ENCODE results near the gene ACP2. TPM values are rescaled to one million over a fixed set of nuclear protein-coding genes. Genes with fewer than 3 reads are reported as not detected.
"Not testable (repeated sequence)": the region's sequence is repeated elsewhere in the genome, so short reads cannot be mapped to it uniquely, and the experiment has no call there.

ACP2 gene
- total RNA-seq, 1 donor from 2014 or later = 52.6 TPM

- no peak for DNase-seq
Observed at GRCh38 chr11:47241841-47242301, 6.7 kb downstream of the ACP2 start.

- DNase-seq = no peak
Observed at GRCh38 chr11:47239852-47240251, 8.8 kb downstream of the ACP2 start.

DNA sequence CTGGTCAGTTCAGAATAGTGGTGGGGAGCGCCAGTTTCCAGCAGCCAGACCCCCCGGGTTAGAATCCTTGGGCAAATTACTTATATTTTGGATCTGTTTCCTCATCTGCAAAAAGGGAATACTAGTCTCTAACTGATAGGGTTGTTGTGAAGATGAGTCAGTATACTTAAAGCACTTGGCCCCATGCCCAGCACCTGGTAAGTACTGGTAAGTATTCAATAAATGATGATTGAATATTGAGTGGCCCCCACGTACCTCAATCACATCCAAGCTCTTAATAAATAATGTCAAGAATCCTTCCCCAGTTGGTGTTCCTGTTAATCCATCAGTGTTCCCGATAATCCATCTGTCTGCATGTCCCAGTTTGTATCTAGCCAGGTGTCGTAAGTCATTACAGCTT is 12.1 kb downstream of the ACP2 start:
- peak; percentile 68 for DNase-seq

DNA sequence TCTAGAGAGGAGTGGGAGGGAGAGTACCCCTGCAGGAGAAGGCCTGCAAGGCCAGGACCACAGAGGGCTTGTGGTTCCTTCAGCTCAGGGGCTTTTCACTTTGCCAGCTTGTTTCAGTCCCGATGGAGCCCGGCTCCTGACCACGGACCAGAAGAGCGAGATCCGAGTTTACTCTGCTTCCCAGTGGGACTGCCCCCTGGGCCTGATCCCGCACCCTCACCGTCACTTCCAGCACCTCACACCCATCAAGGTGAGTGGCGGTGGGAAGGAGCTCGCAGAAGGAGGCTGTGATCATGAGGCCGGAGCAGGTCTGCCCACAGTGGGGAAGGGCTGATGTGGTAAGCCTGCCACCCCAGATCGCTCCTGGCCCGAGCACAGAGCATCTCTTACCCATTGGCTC is 13.5 kb downstream of the ACP2 start:
- no peak for DNase-seq

DNA sequence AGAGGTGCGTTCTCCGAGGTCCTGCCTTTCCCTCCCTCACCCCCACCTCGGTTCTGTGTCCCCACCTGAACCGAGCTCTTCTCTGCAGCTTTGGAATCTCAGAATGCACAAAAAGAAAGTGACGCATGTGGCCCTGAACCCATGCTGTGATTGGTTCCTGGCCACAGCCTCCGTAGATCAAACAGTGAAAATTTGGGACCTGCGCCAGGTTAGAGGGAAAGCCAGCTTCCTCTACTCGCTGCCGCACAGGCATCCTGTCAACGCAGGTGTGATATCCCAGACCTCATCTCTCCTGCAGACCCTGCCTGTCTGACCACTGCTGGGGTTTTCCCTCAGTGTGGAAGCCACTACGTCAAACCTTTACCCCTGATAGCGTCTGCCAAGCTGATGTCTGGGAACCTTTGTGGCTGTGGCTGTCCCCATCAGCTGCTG is 13.9 kb downstream of the ACP2 start:
- peak; percentile 62 for DNase-seq

GRCh38 chr11:47233989-47234668 is 14.5 kb downstream of the ACP2 start:
- DNase-seq = peak; percentile 68

DNA sequence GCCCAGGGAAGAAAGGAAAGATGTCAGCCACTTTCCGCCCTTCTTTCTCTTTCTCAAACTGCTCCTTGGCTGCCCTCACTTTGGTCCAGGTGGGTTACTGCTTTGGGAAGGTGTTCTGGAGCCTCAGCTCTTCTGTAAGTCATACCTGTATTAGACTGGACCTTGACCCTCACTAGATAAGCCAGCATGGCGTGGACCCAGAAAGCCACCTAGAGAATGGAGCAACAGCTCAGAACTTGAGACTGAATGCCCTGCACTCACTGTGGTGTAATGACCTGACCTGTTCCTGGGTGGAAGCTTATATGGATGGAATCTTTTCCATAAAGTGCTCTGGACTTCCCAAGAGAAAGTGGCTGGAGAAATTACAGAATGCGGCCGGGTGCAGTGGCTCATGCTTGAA is 15.6 kb downstream of the ACP2 start:
- DNase-seq = no peak

DNA sequence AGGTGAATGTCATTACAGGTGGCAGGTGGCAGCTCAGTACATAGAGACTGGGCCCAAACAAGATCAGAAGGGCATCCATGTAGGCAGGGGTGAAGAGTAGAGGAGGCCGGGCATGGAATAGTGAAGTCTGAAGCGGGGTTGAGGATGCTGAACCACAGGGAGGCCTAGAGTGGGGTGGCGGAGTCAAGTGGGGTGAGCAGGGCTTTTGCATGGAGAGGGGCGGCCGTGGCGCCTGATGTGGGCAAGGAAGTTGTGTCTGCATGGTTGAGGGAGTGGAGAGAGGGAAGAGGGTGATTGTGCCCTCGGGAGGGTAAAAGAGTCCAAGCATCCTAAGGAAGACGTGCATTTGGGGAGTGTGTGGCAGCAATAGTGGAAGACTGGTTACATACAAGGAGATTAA is 19.5 kb downstream of the ACP2 start:
- DNase-seq = no peak

- DNase-seq = no peak
Observed at GRCh38 chr11:47225552-47226400, 22.8 kb downstream of the ACP2 start.

- DNase-seq = no peak
Observed at GRCh38 chr11:47222696-47223095, 25.9 kb downstream of the ACP2 start.

- peak; percentile 85 for DNase-seq
Observed at GRCh38 chr11:47220401-47220821, 28.2 kb downstream of the ACP2 start.

DNA sequence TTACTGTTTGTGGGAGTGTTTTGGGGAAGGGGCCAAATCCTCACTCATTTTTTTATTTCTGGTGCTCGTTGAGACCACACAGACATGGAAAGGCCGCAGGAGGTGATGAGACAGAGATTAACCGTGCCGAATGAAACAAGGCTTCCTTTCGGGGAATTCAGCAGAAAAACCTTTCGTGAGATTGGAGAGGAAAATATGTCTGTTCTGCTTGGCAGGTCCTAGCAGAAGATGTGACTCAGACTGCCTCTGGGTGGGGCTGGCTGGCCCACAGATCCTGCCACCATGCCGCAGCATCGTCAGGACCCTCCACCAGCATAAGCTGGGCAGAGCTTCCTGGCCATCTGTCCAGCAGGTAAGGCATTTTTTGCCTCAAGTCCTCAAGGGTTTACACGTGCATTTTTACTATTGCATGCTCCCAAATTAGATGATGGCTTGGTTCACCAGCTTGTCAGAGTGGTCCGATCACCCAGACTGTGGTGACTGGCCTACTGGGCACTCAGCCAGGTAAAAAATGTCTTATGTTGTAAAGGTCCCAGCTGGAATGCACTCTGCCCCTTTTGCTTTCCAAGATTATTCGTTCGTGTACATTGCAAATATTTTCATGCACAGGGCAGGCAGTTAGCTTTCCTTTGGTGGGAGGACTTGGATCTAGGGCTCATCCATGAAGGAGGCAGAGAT is 32.4 kb downstream of the ACP2 start:
- DNase-seq = peak; percentile 85

DNA sequence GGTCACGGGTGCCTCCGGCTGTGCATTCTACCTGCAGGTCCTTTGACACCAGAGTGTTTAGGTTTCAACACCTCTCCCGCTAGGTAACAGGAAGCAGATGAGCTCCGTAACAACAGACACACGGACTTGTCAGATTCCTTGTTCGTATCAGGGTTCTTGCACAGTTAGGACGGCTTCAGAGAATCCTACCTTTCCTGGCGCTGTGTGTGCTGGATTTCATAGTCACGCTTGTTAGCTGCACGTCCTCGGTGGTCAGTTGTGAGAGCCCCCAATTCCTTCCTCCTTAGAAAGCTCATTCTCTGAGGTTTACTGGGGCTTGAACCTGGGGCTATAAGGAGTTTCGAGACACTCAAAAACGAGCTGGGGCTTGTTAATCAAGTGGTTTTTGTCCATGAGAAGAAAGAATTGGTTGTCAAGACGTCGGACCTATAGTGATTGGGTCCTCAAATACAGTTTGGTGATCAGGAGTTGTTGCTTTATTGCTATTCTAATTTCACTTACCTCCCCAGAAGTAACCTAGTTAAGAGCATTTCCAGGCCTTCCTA is 33.2 kb downstream of the ACP2 start:
- no peak for DNase-seq

DNA sequence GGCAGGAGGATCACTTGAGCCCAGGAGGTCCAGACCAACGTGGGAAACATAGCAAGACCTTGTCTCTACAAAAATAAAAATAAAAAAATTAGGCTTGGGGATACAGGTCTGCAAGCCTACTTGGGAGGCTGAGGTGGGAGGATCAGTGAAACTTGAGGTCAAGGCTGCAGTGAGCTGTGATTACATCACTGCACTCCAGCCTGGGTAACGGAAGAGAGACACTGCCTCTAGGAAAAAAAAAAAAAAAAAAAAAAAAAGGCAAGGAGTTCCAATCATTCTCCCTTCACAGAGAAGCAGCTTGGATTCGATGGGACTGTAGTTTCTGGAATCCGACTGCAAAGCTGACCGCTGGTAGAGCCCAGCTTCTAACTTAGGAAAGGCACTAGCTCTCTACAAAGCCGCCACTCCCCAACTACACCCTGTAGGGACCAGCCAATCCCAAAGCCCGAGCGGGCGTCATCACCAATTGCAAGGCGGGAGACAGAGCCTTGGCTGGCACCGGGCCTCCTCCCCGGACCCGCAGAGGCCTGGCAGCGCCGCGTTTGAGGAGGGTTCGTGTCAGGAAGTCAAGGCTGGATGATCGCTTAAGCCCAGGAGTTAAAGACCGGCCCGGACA is 34.6 kb downstream of the ACP2 start:
- DNase-seq = peak; percentile 90

- no peak for DNase-seq
Observed at GRCh38 chr11:47212938-47213337, 35.7 kb downstream of the ACP2 start.

- no peak for DNase-seq
Observed at GRCh38 chr11:47208628-47209027, 40.0 kb downstream of the ACP2 start.

DNA sequence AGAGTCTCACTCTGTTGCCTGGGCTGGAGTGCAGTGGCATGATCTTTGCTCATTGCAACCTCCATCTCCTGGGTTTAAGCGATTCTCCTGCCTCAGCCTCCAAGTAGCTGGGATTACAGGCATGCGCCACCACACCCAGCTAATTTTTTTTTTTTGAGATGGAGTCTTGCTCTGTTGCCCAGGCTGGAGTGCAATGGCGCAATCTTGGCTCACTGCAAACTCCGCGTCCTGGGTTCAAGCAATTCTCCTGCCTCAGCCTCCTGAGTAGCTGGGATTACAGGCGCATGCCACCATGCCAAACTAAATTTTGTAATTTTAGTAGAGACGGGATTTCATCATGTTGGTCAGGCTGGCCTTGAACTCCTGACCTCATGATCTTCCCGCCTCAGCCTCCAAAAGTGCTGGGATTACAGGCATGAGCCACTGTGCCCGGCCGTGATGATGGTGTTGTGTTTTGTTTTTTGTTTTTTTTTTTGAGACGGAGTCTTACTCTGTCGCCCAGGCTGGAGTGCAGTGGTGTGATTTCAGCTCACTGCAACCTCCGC is 40.5 kb downstream of the ACP2 start:
- DNase-seq = not testable (repeated sequence)

GRCh38 chr11:47207459-47207858 is 41.2 kb downstream of the ACP2 start:
- DNase-seq = no peak

DNA sequence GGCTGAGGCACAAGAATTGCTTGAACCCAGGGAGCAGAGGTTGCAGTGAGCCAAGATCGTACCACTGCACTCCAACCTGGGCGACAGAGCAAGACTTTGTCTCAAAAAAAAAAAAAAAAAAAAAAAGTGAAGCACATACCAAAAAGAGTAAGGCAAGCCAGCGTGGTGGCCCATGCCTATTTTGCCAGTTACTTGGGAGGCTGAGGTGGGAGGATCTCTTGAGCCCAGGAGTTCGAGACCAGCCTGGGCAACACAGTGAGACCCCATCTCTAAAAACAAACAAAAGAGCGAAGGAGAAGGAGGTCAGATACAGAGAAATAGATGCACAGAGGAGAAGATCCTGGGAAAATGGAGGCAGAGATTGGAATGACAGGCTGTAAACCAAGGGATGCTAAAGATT is 42.0 kb downstream of the ACP2 start:
- DNase-seq = not testable (repeated sequence)

DNA sequence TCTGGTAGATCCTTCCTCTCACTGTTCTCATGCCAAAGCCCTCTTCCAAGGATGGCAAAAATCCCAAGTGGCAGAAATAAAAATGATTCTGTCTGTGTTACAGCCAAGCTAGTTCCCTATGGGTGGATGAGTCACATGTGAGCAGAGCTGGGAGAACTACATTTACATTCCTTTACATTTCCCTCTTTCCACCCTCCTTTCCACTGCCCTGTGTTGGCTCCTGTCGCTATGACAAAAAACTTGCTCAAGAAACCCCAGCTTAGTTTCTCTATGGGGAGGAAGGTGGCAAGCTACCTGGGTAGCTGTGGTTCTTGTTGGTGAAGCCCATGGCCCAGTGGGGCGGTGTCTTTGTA is 44.0 kb downstream of the ACP2 start:
- no peak for DNase-seq

DNA sequence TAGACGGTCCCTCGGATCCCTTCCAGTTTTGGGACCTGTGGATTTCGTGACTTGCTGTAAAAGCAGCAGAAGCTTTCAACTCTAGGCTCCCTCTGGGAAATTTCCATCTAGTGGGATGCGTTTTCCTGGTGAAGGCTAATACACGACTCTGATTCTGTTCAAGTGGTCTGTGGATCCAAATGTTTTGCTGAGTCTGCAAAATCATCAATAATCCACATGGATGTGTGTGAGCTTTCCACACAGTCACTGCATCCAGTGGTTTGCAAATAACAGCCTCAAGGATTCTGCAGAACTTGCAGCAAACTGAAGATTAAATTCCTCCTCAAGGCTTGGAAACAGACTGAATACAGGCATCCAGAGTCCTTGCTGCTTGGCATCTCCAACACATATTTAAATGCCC is 46.0 kb downstream of the ACP2 start:
- DNase-seq = no peak

DNA sequence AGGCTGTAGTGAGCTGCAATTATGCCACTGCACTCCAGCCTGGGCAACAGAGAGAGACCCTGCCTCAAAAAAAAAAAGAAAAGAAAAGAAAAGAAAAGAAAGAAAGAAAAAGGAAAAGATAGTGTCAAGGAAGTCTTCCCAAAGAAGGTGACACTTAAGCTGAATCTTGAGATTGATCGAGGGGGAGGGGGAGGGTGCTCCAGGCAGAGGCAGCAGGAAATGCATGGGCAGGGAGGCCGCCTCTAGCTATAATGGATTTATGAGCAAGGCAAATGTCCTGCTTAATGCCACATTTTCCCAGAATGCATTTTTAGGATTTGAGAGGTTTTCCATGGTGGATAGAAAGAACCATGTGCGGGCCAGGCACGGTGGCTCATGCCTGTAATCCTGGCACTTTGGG is 47.6 kb downstream of the ACP2 start:
- DNase-seq = no peak
